ENCODE results near the gene FFAR2. TPM values are rescaled to one million over a fixed set of nuclear protein-coding genes. Genes with fewer than 3 reads are reported as not detected.
A peak's percentile ranks its signal among the peaks of the same experiment; 100 is the strongest.
"Not testable (repeated sequence)": the region's sequence is repeated elsewhere in the genome, so short reads cannot be mapped to it uniquely, and the experiment has no call there.

FFAR2 gene
- total RNA-seq, 1 donor from 2014 or later: not detected

DNA sequence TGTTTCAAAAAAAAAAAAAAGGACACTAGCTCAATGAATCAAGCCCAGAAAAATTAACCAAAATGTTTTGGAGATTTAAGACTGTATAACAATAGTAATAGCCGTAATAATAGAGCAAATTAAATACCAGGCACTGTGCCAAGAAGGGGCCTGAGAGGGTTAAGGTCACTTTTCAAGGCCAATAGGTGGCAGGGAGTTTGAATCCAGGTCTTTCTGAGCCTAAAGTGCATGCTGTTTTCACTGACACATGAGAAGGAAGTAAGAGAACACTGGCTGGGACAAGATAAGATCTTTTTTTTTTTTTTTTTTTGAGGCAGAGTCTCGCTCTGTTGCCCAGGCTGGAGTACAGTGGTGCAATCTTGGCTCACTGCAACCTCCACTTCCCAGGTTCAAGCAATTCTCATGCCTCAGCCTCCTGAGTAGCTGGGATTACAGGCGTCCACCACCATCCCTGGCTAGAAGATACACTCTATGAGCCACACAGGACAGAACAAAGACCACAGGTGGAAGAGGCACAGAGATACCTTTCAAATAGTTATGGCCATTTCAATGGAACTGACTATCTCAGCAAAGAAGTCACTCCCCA lies 7.7 kb downstream of the FFAR2 start:
- DNase-seq (ENCODE audit: low read depth): no peak

DNA sequence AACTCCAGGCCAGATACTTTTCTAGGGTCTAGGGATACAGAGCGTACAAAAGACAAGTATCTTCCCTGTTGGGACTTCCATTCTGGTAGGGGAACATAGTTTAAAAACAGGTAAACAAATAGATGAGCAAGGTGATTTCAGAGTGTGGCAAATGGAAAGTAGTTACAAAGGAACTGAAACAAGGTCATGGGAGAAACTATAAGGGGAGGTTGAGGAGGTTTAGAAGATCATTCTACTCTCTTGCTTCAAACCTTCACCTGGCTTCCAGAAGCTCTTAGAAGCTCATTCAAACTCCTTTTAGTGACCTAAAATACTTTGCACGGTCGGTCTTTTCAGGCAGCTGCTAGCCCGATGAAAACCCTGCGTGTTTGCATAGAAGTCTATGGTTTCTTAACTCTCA lies 9.1 kb downstream of the FFAR2 start:
- DNase-seq (ENCODE audit: low read depth): no peak

DNA sequence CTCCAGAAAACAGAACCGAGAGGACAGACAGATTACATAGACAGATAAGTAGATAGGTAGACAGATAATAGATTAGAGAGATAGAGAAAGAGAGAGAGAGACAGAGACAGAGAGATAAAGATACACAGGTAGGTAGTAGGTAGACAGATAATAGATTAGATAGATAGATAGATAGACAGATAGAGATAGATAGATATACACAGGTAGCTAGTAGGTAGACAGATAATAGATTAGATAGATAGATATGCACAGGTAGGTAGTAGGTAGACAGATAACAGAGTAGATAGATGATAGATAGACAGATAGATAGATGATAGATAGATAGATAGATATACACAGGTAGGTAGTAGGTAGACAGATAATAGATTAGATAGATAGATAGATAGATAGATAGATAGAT lies 10.1 kb downstream of the FFAR2 start:
- no peak for DNase-seq (ENCODE audit: low read depth)

DNA sequence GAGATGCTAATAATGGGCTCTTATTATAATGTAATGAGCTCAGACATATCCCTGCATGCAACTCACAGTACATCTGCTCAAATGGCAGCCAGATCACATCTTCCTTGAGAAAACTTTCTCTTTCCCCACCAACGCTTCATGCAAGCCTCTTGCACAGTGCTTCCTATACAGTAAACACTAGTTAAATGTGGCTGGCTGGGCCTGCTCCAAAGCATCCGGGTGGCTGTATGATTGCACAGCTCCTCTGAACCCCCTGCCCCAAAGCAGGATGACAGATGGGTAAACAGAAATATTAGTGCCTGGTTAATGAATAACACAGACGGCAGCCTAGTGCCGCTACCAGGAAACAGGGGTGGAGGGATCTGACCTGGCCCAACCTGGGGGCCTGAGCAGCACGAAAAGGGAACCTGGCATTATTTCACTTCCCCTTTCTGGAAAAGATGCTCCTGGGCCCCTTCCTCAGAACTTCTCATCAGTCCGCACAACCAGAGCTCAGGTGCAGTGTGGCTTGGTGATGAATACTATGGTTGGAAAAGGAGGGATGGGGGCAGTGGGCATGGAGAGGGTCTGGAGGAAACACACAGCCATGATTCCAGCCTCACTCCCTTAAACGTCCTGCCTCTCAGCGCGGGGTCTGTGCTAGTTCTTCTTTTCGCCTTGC lies 10.8 kb downstream of the FFAR2 start:
- peak; percentile 5 for DNase-seq (ENCODE audit: low read depth)

GRCh38 chr19:35459414-35460082 lies 11.5 kb downstream of the FFAR2 start:
- DNase-seq (ENCODE audit: low read depth): peak; percentile 26

DNA sequence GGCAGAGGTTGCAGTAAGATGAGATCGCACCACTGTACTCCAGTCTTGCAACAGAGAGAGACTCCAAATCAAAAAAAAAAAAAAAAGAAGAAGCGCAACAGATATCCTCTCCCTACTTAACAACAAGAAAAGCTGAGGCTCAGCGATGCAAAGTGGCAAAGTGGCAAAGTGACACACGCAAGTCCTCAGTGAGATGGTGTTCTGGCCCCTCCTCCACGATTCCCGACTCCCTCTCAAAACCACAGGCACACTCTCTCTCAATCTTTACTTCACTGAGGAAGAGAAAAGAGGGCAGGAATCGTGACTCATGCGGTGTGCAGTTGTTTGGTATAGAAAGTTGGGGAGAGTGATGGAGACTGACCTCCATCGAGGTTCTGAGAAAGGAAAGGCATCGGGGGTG lies 12.6 kb downstream of the FFAR2 start:
- DNase-seq (ENCODE audit: low read depth): no peak

GRCh38 chr19:35461060-35461459 lies 13.0 kb downstream of the FFAR2 start:
- DNase-seq (ENCODE audit: low read depth): no peak

DNA sequence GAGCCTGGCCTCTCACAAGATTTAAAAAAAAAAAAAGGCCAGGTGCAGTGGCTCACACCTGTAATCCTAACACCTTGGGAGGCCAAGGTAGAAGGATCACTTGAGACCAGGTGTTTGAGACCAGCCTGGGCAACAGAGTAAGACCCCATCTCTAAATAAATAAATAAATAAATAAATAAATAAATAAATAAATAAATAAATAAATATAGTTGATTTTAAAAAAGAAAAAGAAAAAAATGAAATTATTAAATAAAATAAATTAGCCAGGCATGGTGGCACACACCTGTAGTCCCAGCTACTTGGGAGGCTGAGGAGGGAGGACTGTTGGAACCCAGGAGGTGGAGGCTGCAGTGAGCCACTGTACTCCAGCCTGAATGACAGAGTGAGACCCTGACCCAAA lies 13.7 kb downstream of the FFAR2 start:
- DNase-seq (ENCODE audit: low read depth): not testable (repeated sequence)

GRCh38 chr19:35462476-35462953 lies 14.5 kb downstream of the FFAR2 start:
- no peak for DNase-seq (ENCODE audit: low read depth)

DNA sequence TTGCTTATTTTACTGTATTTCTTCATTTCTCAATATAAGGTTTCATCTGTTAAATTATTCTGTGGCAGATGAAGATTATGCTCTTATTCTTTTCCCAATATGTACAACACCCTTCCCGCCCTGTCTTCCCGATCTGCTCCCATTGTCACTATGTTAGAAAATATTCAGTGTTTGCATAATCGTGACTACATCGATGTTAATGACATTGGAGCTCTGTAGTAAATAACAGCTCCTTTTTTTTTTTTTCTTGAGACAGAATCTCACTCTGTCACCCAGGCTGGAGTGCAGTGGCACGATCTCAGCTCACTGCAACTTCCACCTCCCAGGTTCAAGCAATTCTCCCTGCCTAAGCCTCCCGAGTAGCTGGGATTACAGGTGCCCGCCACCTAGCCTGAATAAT lies 14.9 kb downstream of the FFAR2 start:
- not testable (repeated sequence) for DNase-seq (ENCODE audit: low read depth)

- no peak for DNase-seq (ENCODE audit: low read depth)
These were observed 18.2 kb downstream of the FFAR2 start for GRCh38 chr19:35466259-35466658.

DNA sequence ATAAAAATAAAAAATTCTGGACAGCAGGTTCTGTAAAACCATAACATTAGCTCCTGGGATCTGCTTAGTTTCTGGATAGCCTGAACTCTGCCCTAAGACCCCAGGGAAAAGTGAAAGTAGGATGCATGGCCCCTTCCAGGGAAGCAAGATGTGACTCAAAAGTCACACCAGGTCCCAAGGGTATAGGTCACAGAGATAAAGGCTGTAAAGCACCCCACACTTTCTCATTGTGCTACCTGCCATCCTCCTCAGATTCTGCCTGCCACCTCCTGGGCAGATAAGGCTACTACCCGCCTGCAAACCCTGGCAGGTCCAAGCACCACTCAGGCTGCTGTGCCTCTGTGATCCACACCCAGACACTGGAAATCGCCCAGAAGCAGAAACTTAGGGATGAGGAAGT lies 20.6 kb downstream of the FFAR2 start:
- peak; percentile 22 for DNase-seq (ENCODE audit: low read depth)

- no peak for DNase-seq (ENCODE audit: low read depth)
These were observed 22.1 kb downstream of the FFAR2 start for GRCh38 chr19:35470128-35470527.

DNA sequence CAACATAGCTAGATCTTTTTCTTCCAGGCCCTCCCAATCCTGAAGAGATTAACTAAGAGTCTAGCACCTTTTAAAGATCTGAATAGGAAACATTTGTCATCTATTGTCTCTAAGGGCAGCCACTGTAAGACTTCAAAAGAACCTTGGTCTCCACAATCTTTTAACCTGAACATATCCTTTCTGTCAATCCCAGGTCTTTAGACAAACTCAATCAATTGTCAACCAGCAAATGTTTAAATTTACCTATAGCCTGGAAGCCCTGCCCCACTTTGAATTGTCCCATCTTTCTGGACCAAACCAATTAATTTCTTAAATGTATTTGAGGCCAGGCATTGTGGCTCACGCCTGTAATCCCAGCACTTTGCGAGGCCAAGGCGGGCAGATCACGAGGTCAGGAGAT lies 23.0 kb downstream of the FFAR2 start:
- not testable (repeated sequence) for DNase-seq (ENCODE audit: low read depth)

GRCh38 chr19:35471946-35472345 lies 23.9 kb downstream of the FFAR2 start:
- DNase-seq (ENCODE audit: low read depth): no peak

- no peak for DNase-seq (ENCODE audit: low read depth)
These were observed 26.0 kb downstream of the FFAR2 start for GRCh38 chr19:35474104-35474503.

GRCh38 chr19:35474594-35474993 lies 26.5 kb downstream of the FFAR2 start:
- DNase-seq (ENCODE audit: low read depth): not testable (repeated sequence)

GRCh38 chr19:35476149-35476548 lies 28.1 kb downstream of the FFAR2 start:
- DNase-seq (ENCODE audit: low read depth): no peak

- DNase-seq (ENCODE audit: low read depth): no peak
These were observed 31.0 kb downstream of the FFAR2 start for GRCh38 chr19:35478794-35479677.

DNA sequence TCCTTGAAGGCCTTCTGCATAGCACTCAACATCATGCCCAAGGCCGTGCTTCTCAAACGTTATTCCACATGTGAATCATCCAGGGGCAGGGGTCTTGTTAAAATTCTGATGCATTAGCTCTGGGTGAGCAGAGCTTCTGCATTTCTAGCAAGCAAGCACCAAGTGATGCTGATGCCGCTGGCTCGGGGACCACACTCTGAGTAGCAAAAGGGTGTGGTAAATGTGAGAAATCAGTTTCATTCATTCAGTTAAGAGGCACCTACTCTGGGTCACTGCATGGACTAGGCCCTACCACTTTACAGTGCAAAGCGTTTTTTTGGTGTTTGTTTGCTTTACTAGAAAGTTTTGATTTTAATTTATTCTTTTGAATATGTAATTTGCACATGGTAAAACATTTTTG lies 35.0 kb downstream of the FFAR2 start:
- no peak for DNase-seq (ENCODE audit: low read depth)

DNA sequence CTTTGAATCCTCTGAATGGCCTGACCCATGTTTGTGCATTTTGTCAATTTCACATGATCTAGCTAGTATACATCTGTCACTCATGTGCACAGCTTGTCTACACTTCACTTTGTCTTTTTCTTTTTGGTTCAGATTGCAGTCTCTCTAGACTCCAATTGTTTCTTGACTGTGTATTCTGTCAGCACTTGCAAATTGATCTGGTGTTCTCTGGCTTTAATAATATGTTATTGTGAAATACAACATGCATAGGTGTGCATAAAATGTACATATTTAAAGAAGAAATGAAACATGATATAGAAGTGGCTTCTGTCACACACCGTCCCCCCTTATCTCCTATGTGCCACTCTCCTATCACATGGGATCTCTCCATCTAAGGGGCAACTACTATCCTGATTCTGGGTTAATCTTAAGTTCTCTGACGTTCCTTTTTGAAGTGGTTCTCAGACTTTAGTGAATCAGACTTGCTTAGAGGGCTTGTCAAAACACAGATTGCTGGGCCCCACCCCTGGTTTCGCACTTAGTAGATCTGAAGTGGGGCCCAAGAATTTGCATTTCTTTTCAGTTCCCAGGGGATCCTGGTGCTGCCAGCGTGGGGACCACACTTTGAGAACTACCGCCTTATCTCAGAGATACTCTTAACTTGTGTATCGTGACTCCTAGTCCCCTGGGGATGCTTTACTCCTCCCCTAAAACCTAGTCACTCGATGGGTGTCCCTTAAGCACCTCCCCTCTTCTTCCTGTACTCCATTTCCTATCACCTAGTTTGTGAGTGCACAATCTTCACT lies 36.4 kb downstream of the FFAR2 start:
- no peak for DNase-seq (ENCODE audit: low read depth)

Measured in renal cortical epithelial cell (primary cell).